ENCODE results near the gene CCDC110. TPM values are rescaled to one million over a fixed set of nuclear protein-coding genes. Genes with fewer than 3 reads are reported as not detected.

The CCDC110 gene
- total and polyA plus RNA-seq, 2 donors (not counting 3 experiments of a cell fraction or from before 2014, with no cell fraction given) = 0.25 to 0.71 TPM

- H4K20me1 ChIP-seq (replicated peaks; ENCODE audit: control insufficient read depth, extremely low read depth, insufficient read depth, low read length) = no peaks in the 10 kb centered on the region
- no peaks in the 10 kb centered on the region for H3K36me3 ChIP-seq (ENCODE audit: control insufficient read depth in 2 of 2, extremely low read depth in 1 of 2, insufficient read depth in 2 of 2, low read length in 2 of 2)
- no peaks in the 10 kb centered on the region for H3K9me1 ChIP-seq (replicated peaks; ENCODE audit: control insufficient read depth, extremely low read depth, insufficient read depth, low read length)
- intact Hi-C loops (cut with micrococcal nuclease) = no loop called here
- no peak for FAIRE-seq
- no peak overlapping the region for H3K9ac ChIP-seq (replicated peaks; ENCODE audit: extremely low read depth, insufficient read depth, low read length)
- DNase-seq (ENCODE audit: low read depth, low spot score) = no peak
- peaks cover 11% of the 10 kb centered on the region in 2 experiments for H3K27me3 ChIP-seq (ENCODE audit: control insufficient read depth in 2 of 2, insufficient read depth in 2 of 2, low read length in 2 of 2)
- no TSS peak for BruUV-seq (replicated peaks)
- H3K79me2 ChIP-seq (ENCODE audit: control insufficient read depth, insufficient read depth, low read length) = no peaks in the 10 kb centered on the region
- no peaks in the 10 kb centered on the region for H3K9me3 ChIP-seq (replicated peaks; ENCODE audit: control insufficient read depth, insufficient read depth, low read length)
- ChIA-PET CTCF (interaction anchor here (1.1 to 4.5 kb wide), 7 partner anchors 62 to 565 kb away, joined by 3 to 107 read pairs (median 10); partner anchors contain the start of gene PDLIM3), POLR2A (no interaction called here)
- no peak overlapping the region for H3K4me3 ChIP-seq (replicated peaks in 1 of 3; ENCODE audit: insufficient read depth in 1 of 3, low read depth in 1 of 3, low read length in 3 of 3)
- dilution Hi-C loops (cut with MboI; ENCODE audit: extremely low pct_ligation_motif_present, low sequenced_read_pairs) = no loop called here
- TF ChIP-seq POLR2A (IDR thresholded peaks at IDR 0.05; ENCODE audit: low read depth, low read length) = no peak
- TF ChIP-seq FOS (IDR thresholded peaks at IDR 0.05; ENCODE audit: borderline replicate concordance, insufficient read depth, low read length) = no peak
- TF ChIP-seq GATA2 (IDR thresholded peaks at IDR 0.05; ENCODE audit: insufficient read depth, insufficient read length, low read depth, low read length) = no peak
- TF ChIP-seq MYC (IDR thresholded peaks at IDR 0.05; ENCODE audit: low read depth, low read length) = no peak
- no peak for TF ChIP-seq POLR2AphosphoS5 (IDR thresholded peaks at IDR 0.05; ENCODE audit: insufficient read depth, low read depth, low read length)
- TF ChIP-seq EZH2 (IDR thresholded peaks at IDR 0.05; ENCODE audit: borderline replicate concordance, low read depth, low read length, severe bottlenecking) = no peak
- TF ChIP-seq JUN (IDR thresholded peaks at IDR 0.05; ENCODE audit: borderline replicate concordance, insufficient read depth, insufficient read length, low read depth) = no peak
- no peak for TF ChIP-seq CTCF (IDR thresholded peaks at IDR 0.05; ENCODE audit: extremely low read depth in 1 of 2, insufficient read depth in 1 of 2, low read depth in 1 of 2, low read length in 2 of 2)
- no peak for TF ChIP-seq MAX (IDR thresholded peaks at IDR 0.05; ENCODE audit: insufficient read depth, insufficient read length)
- peaks cover 8% of the 10 kb centered on the region for H3K4me1 ChIP-seq (ENCODE audit: control insufficient read depth, extremely low read depth, insufficient read depth, low read length)
- no peak overlapping the region for H3K4me2 ChIP-seq (ENCODE audit: insufficient read depth, low read length)
- no peak overlapping the region for H2AFZ ChIP-seq (ENCODE audit: low read depth, low read length)
- no peak overlapping the region for H3K27ac ChIP-seq (ENCODE audit: insufficient read depth, low read depth, low read length)
Measured at GRCh38 chr4:185473247-185473646, 1.7 kb upstream of the CCDC110 start.

All from endothelial cell of umbilical vein (primary cell).